WI38 (cell line): ENCODE measurements around the gene TTLL1.
"Not testable (repeated sequence)": the region's sequence is repeated elsewhere in the genome, so short reads cannot be mapped to it uniquely, and the experiment has no call there.

Experiments
- H3K4me3 ChIP-seq: 2 replicates; pipeline ENCODE4 v1.5.1; 2011; ENCODE audit warnings: low read depth, mild to moderate bottlenecking, control low read depth, low read length
- CTCF ChIP-seq: IDR thresholded peaks from 2 replicates; pipeline ENCODE4 v1.5.1; 2012; ENCODE audit warnings: low read depth, mild to moderate bottlenecking, control low read depth, low read length

TTLL1 gene

GRCh38 chr22:43109921-43110443, 20.8 kb upstream of the TTLL1 start:
- peak overlapping the region; percentile 57 for H3K4me3 ChIP-seq
- no peak for TF ChIP-seq CTCF

DNA sequence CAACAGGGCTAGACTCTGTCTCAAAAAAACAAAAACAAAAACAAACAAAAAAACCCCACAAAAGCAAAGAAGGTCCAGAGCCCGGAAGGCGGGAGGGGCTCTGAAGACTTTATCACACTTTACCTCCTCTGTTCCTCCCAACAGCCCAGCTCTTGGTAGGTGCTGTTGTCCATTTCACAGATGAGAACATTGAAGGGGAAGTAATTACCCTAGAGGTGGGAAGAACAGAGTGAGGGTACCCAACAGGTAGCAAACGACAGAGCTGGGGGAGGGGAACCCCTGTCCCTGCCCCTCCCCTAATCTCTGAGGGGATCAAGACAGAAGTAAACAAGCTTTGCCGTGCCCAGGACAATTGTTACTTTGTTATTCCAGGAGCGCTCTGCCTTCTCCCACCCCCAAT, 20.3 kb upstream of the TTLL1 start:
- no peak overlapping the region for H3K4me3 ChIP-seq
- TF ChIP-seq CTCF = no peak

GRCh38 chr22:43106302-43106701, 17.1 kb upstream of the TTLL1 start:
- no peak overlapping the region for H3K4me3 ChIP-seq
- no peak for TF ChIP-seq CTCF

GRCh38 chr22:43104950-43105349, 15.8 kb upstream of the TTLL1 start:
- H3K4me3 ChIP-seq = not testable (repeated sequence)

- not testable (repeated sequence) for H3K4me3 ChIP-seq
Observed at GRCh38 chr22:43104056-43104625, 14.9 kb upstream of the TTLL1 start.

DNA sequence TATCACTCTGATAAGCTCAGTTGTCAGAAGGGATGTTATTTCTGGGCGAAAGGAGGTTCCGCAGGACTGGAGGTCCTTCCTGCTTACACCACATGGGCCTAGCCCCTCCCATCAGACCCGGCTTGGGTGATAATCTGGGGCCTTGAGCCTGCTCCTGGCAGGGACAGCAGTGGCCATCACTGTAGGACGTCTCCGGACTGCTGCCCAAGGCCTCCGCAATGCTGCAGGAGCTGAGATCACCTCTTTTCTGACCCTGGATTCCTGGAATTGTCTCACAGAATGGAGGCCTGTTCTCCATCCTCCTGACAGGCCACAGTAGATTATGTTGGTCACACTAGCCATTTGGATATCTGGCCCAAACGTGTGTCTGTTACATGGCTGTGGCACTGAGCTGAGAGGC, 12.1 kb upstream of the TTLL1 start:
- H3K4me3 ChIP-seq = no peak overlapping the region
- TF ChIP-seq CTCF = no peak

DNA sequence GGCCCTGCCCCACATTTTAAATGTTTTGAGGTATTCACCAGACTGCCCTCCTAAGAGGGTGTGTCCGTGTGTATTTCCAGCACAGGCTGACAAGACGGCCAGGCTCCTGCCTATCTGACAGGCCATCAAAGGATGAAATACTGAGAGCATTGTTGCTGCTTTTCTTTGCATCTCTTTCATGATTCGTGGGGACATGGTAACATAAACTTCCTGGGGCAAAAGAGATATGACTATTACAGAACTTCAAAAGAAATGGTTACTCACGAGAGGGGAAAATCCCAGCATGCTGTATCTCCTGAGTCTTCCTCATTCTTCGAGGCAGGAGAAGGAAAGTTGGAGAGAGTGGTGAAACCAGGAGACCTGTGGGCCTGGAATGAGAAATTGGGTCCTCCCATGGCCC, 11.0 kb upstream of the TTLL1 start:
- no peak overlapping the region for H3K4me3 ChIP-seq

DNA sequence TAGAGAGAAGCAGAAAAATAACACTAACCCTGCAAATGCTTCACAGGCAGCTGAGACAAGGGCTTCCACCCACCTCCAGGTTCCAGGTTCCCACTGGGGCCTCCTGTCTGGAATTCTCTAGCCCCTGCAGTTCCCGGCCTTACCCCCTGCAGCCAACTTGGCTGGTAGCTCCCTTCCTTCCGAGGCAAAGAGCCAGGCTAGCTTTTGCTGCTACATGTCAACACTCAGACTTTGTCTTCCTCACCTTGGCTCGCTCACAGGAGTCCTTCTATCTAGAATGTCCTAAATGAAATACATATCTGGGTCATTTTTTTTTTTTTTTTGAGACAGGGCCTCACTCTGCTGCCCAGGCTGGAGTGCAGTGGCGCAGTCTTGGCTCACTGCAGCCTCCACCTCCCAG, 9.9 kb upstream of the TTLL1 start:
- H3K4me3 ChIP-seq = no peak overlapping the region
- TF ChIP-seq CTCF = no peak

More for the DNA sequence above, 11.0 kb upstream of the TTLL1 start:
- TF ChIP-seq CTCF = no peak
